ENCODE data around the gene TNFRSF14. TPM values are rescaled to one million over a fixed set of nuclear protein-coding genes. Genes with fewer than 3 reads are reported as not detected.

TNFRSF14 gene
- total and polyA plus RNA-seq, 9 of the 15 experiments (the other 6 are each of a cell fraction or from before 2014, with no cell fraction given): 0.11 to 2.3 (median 0.68) TPM; not detected in 2

DNA sequence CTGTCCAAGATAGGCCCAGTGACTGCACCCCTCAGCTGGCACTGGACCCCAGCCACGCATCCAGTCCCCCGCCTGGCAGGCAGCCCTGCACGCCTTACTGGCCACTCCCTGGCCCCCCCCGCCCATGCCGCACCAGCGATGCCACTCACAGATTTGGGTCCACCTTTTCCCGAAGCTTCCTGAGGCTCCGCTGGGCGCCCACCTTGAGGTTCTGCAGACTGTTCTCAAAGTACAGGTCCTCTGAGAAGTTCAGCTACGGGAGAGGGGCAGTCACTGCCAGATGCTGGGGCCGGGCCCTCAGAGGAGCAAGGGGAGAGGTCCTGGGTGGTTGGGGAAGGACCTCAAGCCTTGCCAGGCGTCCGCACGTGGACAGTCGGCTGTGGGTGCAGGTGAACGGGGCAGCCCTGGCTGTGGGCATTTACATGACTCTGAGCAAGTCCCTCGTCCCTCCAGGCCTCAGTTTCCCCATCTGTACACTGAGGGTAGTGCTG, 38.5 kb downstream of the TNFRSF14 start:
- in situ Hi-C loops (cut with MboI): no loop called here
- no peak for ATAC-seq
- intact Hi-C loops (cut with micrococcal nuclease): no loop called here
- H3K79me2 ChIP-seq (ENCODE audit: control insufficient read depth, insufficient read depth, low read length): no peaks in the 10 kb centered on the region
- H3K36me3 ChIP-seq (ENCODE audit: control insufficient read depth, insufficient read depth, low read length): no peaks in the 10 kb centered on the region
- ChIA-PET CTCF (ENCODE audit: low intra/inter-chr PET ratio) (no interaction called here), POLR2A (interaction anchor here (0.6 to 1.4 kb wide), 3 partner anchors 8 to 211 kb away, joined by 3 read pairs; no protein-coding TSS in a partner anchor)
- no TSS peak for BruUV-seq (replicated peaks)
- H3K9me1 ChIP-seq (ENCODE audit: control insufficient read depth, insufficient read depth, low read length): no peaks in the 10 kb centered on the region
- WGBS (ENCODE audit: insufficient coverage, low coverage, missing lambda C conversion rate): 4% methylated on average over 17 of the region's 17 CpGs
- H3K27me3 ChIP-seq (ENCODE audit: control insufficient read depth in 2 of 2, insufficient read depth in 2 of 2, low read length in 2 of 2): peaks cover 13 to 57% of the 10 kb centered on the region in 2 experiments; a peak in 4 of 5 replicates
- H3K4me1 ChIP-seq (replicated peaks in 1 of 2; ENCODE audit: control insufficient read depth in 2 of 2, insufficient read depth in 2 of 2, low read length in 2 of 2): peaks cover 0 to 57% of the 10 kb centered on the region in 2 experiments; a peak in 2 of 5 replicates
- no peak overlapping the region for H3K27ac ChIP-seq (ENCODE audit: extremely low read depth, low read depth, low read length)
- 0 out of 2 replicates have a peak, but pooled peaks cover 6% of the 10 kb centered on the region for H4K20me1 ChIP-seq (replicated peaks; ENCODE audit: control insufficient read depth, insufficient read depth, low read length)
- H3K4me2 ChIP-seq (ENCODE audit: insufficient read depth, low read length): no peak overlapping the region
- no peak overlapping the region for H2AFZ ChIP-seq (ENCODE audit: low read depth, low read length)
- H3K4me3 ChIP-seq: no peak overlapping the region
- no peak for DNase-seq (ENCODE audit: extremely low read depth in 1 of 4, low spot score in 3 of 4)
- H3K9ac ChIP-seq (ENCODE audit: insufficient read depth in 1 of 2, low read depth in 2 of 2, low read length in 2 of 2): no peak overlapping the region
- no peaks in the 10 kb centered on the region for H3K9me3 ChIP-seq (replicated peaks; ENCODE audit: control insufficient read depth, insufficient read depth, low read depth, low read length)
- FAIRE-seq: no peak
- TF ChIP-seq SMARCB1 (IDR thresholded peaks at IDR 0.05; ENCODE audit: insufficient read length, low read depth): no peak
- TF ChIP-seq, protein P1, sequence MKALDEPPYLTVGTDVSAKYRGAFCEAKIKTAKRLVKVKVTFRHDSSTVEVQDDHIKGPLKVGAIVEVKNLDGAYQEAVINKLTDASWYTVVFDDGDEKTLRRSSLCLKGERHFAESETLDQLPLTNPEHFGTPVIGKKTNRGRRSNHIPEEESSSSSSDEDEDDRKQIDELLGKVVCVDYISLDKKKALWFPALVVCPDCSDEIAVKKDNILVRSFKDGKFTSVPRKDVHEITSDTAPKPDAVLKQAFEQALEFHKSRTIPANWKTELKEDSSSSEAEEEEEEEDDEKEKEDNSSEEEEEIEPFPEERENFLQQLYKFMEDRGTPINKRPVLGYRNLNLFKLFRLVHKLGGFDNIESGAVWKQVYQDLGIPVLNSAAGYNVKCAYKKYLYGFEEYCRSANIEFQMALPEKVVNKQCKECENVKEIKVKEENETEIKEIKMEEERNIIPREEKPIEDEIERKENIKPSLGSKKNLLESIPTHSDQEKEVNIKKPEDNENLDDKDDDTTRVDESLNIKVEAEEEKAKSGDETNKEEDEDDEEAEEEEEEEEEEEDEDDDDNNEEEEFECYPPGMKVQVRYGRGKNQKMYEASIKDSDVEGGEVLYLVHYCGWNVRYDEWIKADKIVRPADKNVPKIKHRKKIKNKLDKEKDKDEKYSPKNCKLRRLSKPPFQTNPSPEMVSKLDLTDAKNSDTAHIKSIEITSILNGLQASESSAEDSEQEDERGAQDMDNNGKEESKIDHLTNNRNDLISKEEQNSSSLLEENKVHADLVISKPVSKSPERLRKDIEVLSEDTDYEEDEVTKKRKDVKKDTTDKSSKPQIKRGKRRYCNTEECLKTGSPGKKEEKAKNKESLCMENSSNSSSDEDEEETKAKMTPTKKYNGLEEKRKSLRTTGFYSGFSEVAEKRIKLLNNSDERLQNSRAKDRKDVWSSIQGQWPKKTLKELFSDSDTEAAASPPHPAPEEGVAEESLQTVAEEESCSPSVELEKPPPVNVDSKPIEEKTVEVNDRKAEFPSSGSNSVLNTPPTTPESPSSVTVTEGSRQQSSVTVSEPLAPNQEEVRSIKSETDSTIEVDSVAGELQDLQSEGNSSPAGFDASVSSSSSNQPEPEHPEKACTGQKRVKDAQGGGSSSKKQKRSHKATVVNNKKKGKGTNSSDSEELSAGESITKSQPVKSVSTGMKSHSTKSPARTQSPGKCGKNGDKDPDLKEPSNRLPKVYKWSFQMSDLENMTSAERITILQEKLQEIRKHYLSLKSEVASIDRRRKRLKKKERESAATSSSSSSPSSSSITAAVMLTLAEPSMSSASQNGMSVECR (CRISPR knock-in tag; IDR thresholded peaks at IDR 0.05): no peak
- TF ChIP-seq NCOA2 (IDR thresholded peaks at IDR 0.05; ENCODE audit: partially characterized antibody in 2 of 2): no peak
- TF ChIP-seq NCOA1 (IDR thresholded peaks at IDR 0.05; ENCODE audit: low read depth): no peak
- TF ChIP-seq, protein P2, sequence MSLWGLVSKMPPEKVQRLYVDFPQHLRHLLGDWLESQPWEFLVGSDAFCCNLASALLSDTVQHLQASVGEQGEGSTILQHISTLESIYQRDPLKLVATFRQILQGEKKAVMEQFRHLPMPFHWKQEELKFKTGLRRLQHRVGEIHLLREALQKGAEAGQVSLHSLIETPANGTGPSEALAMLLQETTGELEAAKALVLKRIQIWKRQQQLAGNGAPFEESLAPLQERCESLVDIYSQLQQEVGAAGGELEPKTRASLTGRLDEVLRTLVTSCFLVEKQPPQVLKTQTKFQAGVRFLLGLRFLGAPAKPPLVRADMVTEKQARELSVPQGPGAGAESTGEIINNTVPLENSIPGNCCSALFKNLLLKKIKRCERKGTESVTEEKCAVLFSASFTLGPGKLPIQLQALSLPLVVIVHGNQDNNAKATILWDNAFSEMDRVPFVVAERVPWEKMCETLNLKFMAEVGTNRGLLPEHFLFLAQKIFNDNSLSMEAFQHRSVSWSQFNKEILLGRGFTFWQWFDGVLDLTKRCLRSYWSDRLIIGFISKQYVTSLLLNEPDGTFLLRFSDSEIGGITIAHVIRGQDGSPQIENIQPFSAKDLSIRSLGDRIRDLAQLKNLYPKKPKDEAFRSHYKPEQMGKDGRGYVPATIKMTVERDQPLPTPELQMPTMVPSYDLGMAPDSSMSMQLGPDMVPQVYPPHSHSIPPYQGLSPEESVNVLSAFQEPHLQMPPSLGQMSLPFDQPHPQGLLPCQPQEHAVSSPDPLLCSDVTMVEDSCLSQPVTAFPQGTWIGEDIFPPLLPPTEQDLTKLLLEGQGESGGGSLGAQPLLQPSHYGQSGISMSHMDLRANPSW (CRISPR knock-in tag; IDR thresholded peaks at IDR 0.05): no peak
- TF ChIP-seq E2F3 (CRISPR knock-in tag; IDR thresholded peaks at IDR 0.05): no peak
- no peak for TF ChIP-seq SMAD3 (CRISPR knock-in tag; conservative IDR thresholded peaks at IDR 0.05)
- TF ChIP-seq ZNF551 (CRISPR knock-in tag; IDR thresholded peaks at IDR 0.05): no peak
- TF ChIP-seq, protein P3, sequence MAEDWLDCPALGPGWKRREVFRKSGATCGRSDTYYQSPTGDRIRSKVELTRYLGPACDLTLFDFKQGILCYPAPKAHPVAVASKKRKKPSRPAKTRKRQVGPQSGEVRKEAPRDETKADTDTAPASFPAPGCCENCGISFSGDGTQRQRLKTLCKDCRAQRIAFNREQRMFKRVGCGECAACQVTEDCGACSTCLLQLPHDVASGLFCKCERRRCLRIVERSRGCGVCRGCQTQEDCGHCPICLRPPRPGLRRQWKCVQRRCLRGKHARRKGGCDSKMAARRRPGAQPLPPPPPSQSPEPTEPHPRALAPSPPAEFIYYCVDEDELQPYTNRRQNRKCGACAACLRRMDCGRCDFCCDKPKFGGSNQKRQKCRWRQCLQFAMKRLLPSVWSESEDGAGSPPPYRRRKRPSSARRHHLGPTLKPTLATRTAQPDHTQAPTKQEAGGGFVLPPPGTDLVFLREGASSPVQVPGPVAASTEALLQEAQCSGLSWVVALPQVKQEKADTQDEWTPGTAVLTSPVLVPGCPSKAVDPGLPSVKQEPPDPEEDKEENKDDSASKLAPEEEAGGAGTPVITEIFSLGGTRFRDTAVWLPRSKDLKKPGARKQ (CRISPR knock-in tag; IDR thresholded peaks at IDR 0.05): no peak
- TF ChIP-seq DPF2 (IDR thresholded peaks at IDR 0.05): no peak
- TF ChIP-seq BMI1 (IDR thresholded peaks at IDR 0.05; ENCODE audit: low read length): no peak
- TF ChIP-seq, protein P4, sequence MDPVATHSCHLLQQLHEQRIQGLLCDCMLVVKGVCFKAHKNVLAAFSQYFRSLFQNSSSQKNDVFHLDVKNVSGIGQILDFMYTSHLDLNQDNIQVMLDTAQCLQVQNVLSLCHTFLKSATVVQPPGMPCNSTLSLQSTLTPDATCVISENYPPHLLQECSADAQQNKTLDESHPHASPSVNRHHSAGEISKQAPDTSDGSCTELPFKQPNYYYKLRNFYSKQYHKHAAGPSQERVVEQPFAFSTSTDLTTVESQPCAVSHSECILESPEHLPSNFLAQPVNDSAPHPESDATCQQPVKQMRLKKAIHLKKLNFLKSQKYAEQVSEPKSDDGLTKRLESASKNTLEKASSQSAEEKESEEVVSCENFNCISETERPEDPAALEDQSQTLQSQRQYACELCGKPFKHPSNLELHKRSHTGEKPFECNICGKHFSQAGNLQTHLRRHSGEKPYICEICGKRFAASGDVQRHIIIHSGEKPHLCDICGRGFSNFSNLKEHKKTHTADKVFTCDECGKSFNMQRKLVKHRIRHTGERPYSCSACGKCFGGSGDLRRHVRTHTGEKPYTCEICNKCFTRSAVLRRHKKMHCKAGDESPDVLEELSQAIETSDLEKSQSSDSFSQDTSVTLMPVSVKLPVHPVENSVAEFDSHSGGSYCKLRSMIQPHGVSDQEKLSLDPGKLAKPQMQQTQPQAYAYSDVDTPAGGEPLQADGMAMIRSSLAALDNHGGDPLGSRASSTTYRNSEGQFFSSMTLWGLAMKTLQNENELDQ (CRISPR knock-in tag; IDR thresholded peaks at IDR 0.05; ENCODE audit: borderline replicate concordance): no peak
